Posterior cingulate gyrus (tissue), 11 donors: Measurements from ENCODE around the gene WDR53.
"Not testable (repeated sequence)": the region's sequence is repeated elsewhere in the genome, so short reads cannot be mapped to it uniquely, and the experiment has no call there.

ENCODE experiments used
- DNase-seq, 10 donors: peaks; one replicate each; pipeline versions ENCODE4 v3.0.0 to v3.0.0-alpha.2; 2020 to 2021; ENCODE audit warnings: mixed read lengths in 3 of 10
- intact Hi-C: fragments of 100-400 bp; cut with DNase I; formaldehyde crosslinking; loops from one replicate; pipeline ENCODE4 v1.15.1; 2023

WDR53 gene

GRCh38 chr3:196563721-196564225, 4.6 kb downstream of the WDR53 start:
- intact Hi-C loops, result no loop called here
- no peak for DNase-seq

- no peak for DNase-seq
- intact Hi-C loops, result no loop called here
These were observed 8.5 kb downstream of the WDR53 start for GRCh38 chr3:196559826-196560225.

- intact Hi-C loops, result no loop called here
- no peak for DNase-seq
These were observed 9.9 kb downstream of the WDR53 start for GRCh38 chr3:196558476-196558875.

- no peak for DNase-seq
These were observed 11.1 kb downstream of the WDR53 start for GRCh38 chr3:196557236-196557635.

GRCh38 chr3:196555295-196555694, 13.1 kb downstream of the WDR53 start:
- intact Hi-C loops, result no loop called here
- no peak for DNase-seq

More at GRCh38 chr3:196557236-196557635, 11.1 kb downstream of the WDR53 start:
- intact Hi-C loops, result no loop called here

- intact Hi-C loops, result no loop called here
These were observed 14.1 kb downstream of the WDR53 start for GRCh38 chr3:196554205-196554604.

GRCh38 chr3:196553551-196553950, 14.8 kb downstream of the WDR53 start:
- DNase-seq, result no peak
- intact Hi-C loops, result no loop called here

More at GRCh38 chr3:196554205-196554604, 14.1 kb downstream of the WDR53 start:
- no peak for DNase-seq

GRCh38 chr3:196552253-196552652, 16.1 kb downstream of the WDR53 start:
- intact Hi-C loops, result no loop called here

GRCh38 chr3:196550172-196550571, 18.2 kb downstream of the WDR53 start:
- DNase-seq, intact Hi-C loops: not testable (repeated sequence)

More at GRCh38 chr3:196552253-196552652, 16.1 kb downstream of the WDR53 start:
- no peak for DNase-seq

- intact Hi-C loops, result not testable (repeated sequence)
These were observed 19.0 kb downstream of the WDR53 start for GRCh38 chr3:196549312-196549711.

GRCh38 chr3:196547067-196547466, 21.3 kb downstream of the WDR53 start:
- intact Hi-C loops, result no loop called here
- DNase-seq, result no peak

More at GRCh38 chr3:196549312-196549711, 19.0 kb downstream of the WDR53 start:
- DNase-seq, result not testable (repeated sequence)

GRCh38 chr3:196546537-196546936, 21.8 kb downstream of the WDR53 start:
- DNase-seq, result no peak
- intact Hi-C loops, result no loop called here

GRCh38 chr3:196544491-196544992, 23.8 kb downstream of the WDR53 start:
- intact Hi-C loops, result no loop called here
- no peak for DNase-seq

GRCh38 chr3:196541684-196542445, 26.5 kb downstream of the WDR53 start:
- no peak for DNase-seq
- intact Hi-C loops, result no loop called here

GRCh38 chr3:196537319-196537984, 30.9 kb downstream of the WDR53 start:
- DNase-seq, result peak in 5 of 10 donors; percentile 17 to 38 (median 34)

GRCh38 chr3:196533260-196533681, 35.1 kb downstream of the WDR53 start:
- intact Hi-C loops, result no loop called here
- DNase-seq, result no peak

More at GRCh38 chr3:196537319-196537984, 30.9 kb downstream of the WDR53 start:
- intact Hi-C loops, result no loop called here

- intact Hi-C loops, result no loop called here
These were observed 36.9 kb downstream of the WDR53 start for GRCh38 chr3:196531418-196531817.

GRCh38 chr3:196528639-196529233, 39.6 kb downstream of the WDR53 start:
- peak in 8 of 10 donors; percentile 9 to 90 (median 68) for DNase-seq
- intact Hi-C loops, result no loop called here

More at GRCh38 chr3:196531418-196531817, 36.9 kb downstream of the WDR53 start:
- DNase-seq, result no peak

- no peak for DNase-seq
- intact Hi-C loops, result no loop called here
These were observed 43.2 kb downstream of the WDR53 start for GRCh38 chr3:196525141-196525540.

- intact Hi-C loops, result no loop called here
- no peak for DNase-seq
These were observed 43.8 kb downstream of the WDR53 start for GRCh38 chr3:196524527-196524926.

GRCh38 chr3:196523841-196524240, 44.5 kb downstream of the WDR53 start:
- intact Hi-C loops, result no loop called here
- DNase-seq, result no peak
